ENCODE measurements around the gene RAB3A.

Gene RAB3A

GRCh38 chr19:18170714-18171255 is 33.1 kb downstream of the RAB3A start:
- DNase-seq (ENCODE audit: low spot score) = no peak
- H3K27ac ChIP-seq = peak overlapping the region; percentile 1 to 73

GRCh38 chr19:18168673-18169381 is 35.0 kb downstream of the RAB3A start:
- no peak overlapping the region for H3K4me3 ChIP-seq
- TF ChIP-seq CTCF (IDR thresholded peaks at IDR 0.05) = no peak
- DNase-seq (ENCODE audit: low spot score) = no peak
- H3K27ac ChIP-seq = peak overlapping the region in 1 of 2 donors; percentile 73

More at GRCh38 chr19:18170714-18171255, 33.1 kb downstream of the RAB3A start:
- H3K4me3 ChIP-seq = no peak overlapping the region
- no peak for TF ChIP-seq CTCF (IDR thresholded peaks at IDR 0.05)

- Histone ChIP-seq H3K4me3 (no peak overlapping the region), H3K27ac (peak overlapping the region in 1 of 2 donors; percentile 16)
- peak; percentile 60 for TF ChIP-seq CTCF (IDR thresholded peaks at IDR 0.05)
- DNase-seq (ENCODE audit: low spot score) = no peak
Measured at GRCh38 chr19:18167975-18168645, 35.7 kb downstream of the RAB3A start.

GRCh38 chr19:18167011-18167410 is 36.8 kb downstream of the RAB3A start:
- H3K27ac ChIP-seq = no peak overlapping the region
- no peak for TF ChIP-seq CTCF (IDR thresholded peaks at IDR 0.05)
- DNase-seq (ENCODE audit: low spot score) = no peak
- no peak overlapping the region for H3K4me3 ChIP-seq

GRCh38 chr19:18165794-18166544 is 37.9 kb downstream of the RAB3A start:
- no peak for TF ChIP-seq CTCF (IDR thresholded peaks at IDR 0.05)
- H3K4me3 ChIP-seq = no peak overlapping the region
- no peak for DNase-seq (ENCODE audit: low spot score)
- H3K27ac ChIP-seq = no peak overlapping the region

- DNase-seq (ENCODE audit: low spot score) = no peak
- Histone ChIP-seq H3K27ac (no peak overlapping the region), H3K4me3 (no peak overlapping the region)
- TF ChIP-seq CTCF (IDR thresholded peaks at IDR 0.05) = no peak
Measured at GRCh38 chr19:18164072-18164471, 39.8 kb downstream of the RAB3A start.

Measured in coronary artery (tissue), 2 donors.